Spleen (tissue), 7 donors: ENCODE results near the gene NAPB.
"Not testable (repeated sequence)": the region's sequence is repeated elsewhere in the genome, so short reads cannot be mapped to it uniquely, and the experiment has no call there.

Experiments
- POLR2A ChIP-seq, 3 donors: fragments of 450-650 bp; IDR thresholded peaks; one replicate each; pipeline ENCODE4 v1.5.1; 2017; ENCODE audit warnings: antibody characterized with exemption in 3 of 3, mild to moderate bottlenecking in 1 of 3
- TF ChIP-seq, protein P1 (sequence below), 11 experiments: fragments of 200-600 bp in 7 of 11; fragments of 450-650 bp in 4 of 11; sonication (generic) in 4 of 11; IDR thresholded peaks in 8 of 11; conservative IDR thresholded peaks in 3 of 11; 1 replicate in 7 of 11; 2 replicates in 4 of 11; pipeline versions ENCODE4 v1.4.0 to v1.8.0; 2016 to 2021; ENCODE audit warnings: antibody characterized with exemption in 11 of 11, inconsistent platforms in 4 of 11, mild to moderate bottlenecking in 1 of 11
- donor health status: DM: no; HTN: no; CAD: no; lungs with moderate emphysema.
- donor health status: DM: no; HTN: no; CAD: no.
- donor health status: DM: no; HTN: no; CAD: no.

DNA sequence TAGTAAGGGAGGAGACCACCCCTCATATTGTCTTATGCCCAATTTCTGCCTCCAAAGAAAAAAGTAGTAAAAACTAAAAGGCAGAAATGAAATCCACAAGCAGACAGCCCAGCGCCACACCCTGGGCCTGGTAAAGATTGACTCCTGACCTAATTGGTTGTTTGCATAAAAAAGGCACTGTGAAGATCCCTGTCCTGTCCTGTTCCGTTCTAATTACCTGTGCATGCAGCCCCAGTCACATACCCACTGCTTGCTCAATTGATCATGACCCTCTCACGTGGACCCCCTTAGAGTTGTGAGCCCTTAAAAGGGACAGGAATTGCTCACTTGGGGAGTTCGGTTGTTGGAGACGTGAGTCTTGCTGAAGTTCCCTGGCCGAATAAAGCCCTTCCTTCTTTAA, 72.8 kb downstream of the NAPB start:
- TF ChIP-seq, protein P1, sequence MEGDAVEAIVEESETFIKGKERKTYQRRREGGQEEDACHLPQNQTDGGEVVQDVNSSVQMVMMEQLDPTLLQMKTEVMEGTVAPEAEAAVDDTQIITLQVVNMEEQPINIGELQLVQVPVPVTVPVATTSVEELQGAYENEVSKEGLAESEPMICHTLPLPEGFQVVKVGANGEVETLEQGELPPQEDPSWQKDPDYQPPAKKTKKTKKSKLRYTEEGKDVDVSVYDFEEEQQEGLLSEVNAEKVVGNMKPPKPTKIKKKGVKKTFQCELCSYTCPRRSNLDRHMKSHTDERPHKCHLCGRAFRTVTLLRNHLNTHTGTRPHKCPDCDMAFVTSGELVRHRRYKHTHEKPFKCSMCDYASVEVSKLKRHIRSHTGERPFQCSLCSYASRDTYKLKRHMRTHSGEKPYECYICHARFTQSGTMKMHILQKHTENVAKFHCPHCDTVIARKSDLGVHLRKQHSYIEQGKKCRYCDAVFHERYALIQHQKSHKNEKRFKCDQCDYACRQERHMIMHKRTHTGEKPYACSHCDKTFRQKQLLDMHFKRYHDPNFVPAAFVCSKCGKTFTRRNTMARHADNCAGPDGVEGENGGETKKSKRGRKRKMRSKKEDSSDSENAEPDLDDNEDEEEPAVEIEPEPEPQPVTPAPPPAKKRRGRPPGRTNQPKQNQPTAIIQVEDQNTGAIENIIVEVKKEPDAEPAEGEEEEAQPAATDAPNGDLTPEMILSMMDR (IDR thresholded peaks at IDR 0.05 in 8 of 11, conservative IDR thresholded peaks at IDR 0.05 in 3 of 11) = not testable (repeated sequence)
- TF ChIP-seq POLR2A (IDR thresholded peaks at IDR 0.05) = not testable (repeated sequence)
